ENCODE measurements around the gene ADGRF3. TPM values are rescaled to one million over a fixed set of nuclear protein-coding genes. Genes with fewer than 3 reads are reported as not detected.
"Not testable (repeated sequence)": the region's sequence is repeated elsewhere in the genome, so short reads cannot be mapped to it uniquely, and the experiment has no call there.

Gene ADGRF3
- total RNA-seq, 1 experiment from 2014 or later: 0.48 TPM

- H4K20me1 ChIP-seq (ENCODE audit: insufficient read depth): no peaks in the 10 kb centered on the region
- 0 out of 2 replicates have a peak, but pooled peaks cover 4% of the 10 kb centered on the region for H3F3A ChIP-seq (ENCODE audit: insufficient read depth, low read depth)
- DNase-seq: no peak
- CTCF ChIA-PET: interaction anchor here (0.6 kb wide), 1 partner anchor 123 kb away, joined by 6 read pairs; no protein-coding TSS in a partner anchor
- TF ChIP-seq, protein P1, sequence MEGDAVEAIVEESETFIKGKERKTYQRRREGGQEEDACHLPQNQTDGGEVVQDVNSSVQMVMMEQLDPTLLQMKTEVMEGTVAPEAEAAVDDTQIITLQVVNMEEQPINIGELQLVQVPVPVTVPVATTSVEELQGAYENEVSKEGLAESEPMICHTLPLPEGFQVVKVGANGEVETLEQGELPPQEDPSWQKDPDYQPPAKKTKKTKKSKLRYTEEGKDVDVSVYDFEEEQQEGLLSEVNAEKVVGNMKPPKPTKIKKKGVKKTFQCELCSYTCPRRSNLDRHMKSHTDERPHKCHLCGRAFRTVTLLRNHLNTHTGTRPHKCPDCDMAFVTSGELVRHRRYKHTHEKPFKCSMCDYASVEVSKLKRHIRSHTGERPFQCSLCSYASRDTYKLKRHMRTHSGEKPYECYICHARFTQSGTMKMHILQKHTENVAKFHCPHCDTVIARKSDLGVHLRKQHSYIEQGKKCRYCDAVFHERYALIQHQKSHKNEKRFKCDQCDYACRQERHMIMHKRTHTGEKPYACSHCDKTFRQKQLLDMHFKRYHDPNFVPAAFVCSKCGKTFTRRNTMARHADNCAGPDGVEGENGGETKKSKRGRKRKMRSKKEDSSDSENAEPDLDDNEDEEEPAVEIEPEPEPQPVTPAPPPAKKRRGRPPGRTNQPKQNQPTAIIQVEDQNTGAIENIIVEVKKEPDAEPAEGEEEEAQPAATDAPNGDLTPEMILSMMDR (conservative IDR thresholded peaks at IDR 0.05): no peak
- no peaks in the 10 kb centered on the region for H3K9me3 ChIP-seq (ENCODE audit: insufficient read depth, low read depth)
- intact Hi-C loops (cut with micrococcal nuclease; ENCODE audit: unreplicated experiment): no loop called here
- no peaks in the 10 kb centered on the region for H3K27me3 ChIP-seq (ENCODE audit: insufficient read depth, low read depth)
- POLR2A ChIA-PET (ENCODE audit: unreplicated experiment): no interaction called here
- no TSS peak for BruUV-seq (replicated peaks)
- no peak overlapping the region for H3K27ac ChIP-seq
- H2AFZ ChIP-seq: no peak overlapping the region
- no peak overlapping the region for H3K4me3 ChIP-seq
- no peaks in the 10 kb centered on the region for H3K36me3 ChIP-seq (ENCODE audit: low read depth)
- no peak overlapping the region for H3K4me2 ChIP-seq
- no peaks in the 10 kb centered on the region for H3K79me2 ChIP-seq (ENCODE audit: low read depth)
- no peaks in the 10 kb centered on the region for H3K9me2 ChIP-seq (ENCODE audit: insufficient read depth)
- H3K4me1 ChIP-seq (replicated peaks; ENCODE audit: insufficient read depth): peaks cover 6% of the 10 kb centered on the region; the same call in 1 of the 2 replicates
Observed at GRCh38 chr2:26268213-26268612, 78.4 kb downstream of the ADGRF3 start.

GRCh38 chr2:26258836-26259235 lies 87.8 kb downstream of the ADGRF3 start:
- intact Hi-C loops (cut with micrococcal nuclease; ENCODE audit: unreplicated experiment); H3K4me3 ChIP-seq; POLR2A ChIA-PET (ENCODE audit: unreplicated experiment); H3K9me2 ChIP-seq (ENCODE audit: insufficient read depth); BruUV-seq (replicated peaks); H3K4me2 ChIP-seq; DNase-seq; H3K27me3 ChIP-seq (ENCODE audit: insufficient read depth, low read depth); H2AFZ ChIP-seq; CTCF ChIA-PET; H3F3A ChIP-seq (ENCODE audit: insufficient read depth, low read depth); H3K9me3 ChIP-seq (ENCODE audit: insufficient read depth, low read depth); H3K36me3 ChIP-seq (ENCODE audit: low read depth); H4K20me1 ChIP-seq (ENCODE audit: insufficient read depth); H3K27ac ChIP-seq; H3K79me2 ChIP-seq (ENCODE audit: low read depth): not testable (repeated sequence)
- peaks cover 10% of the 10 kb centered on the region; the same call in 1 of the 2 replicates for H3K4me1 ChIP-seq (replicated peaks; ENCODE audit: insufficient read depth)

Other genes starting within 250 kb of the ADGRF3 start
- gene GAREM2, start 173.7 kb downstream of the ADGRF3 start, total RNA-seq (2021): 0.96 and 1.7 TPM in 2 replicates
- 99.9 and 129 TPM in 2 replicates for gene HADHA, start 102.2 kb downstream of the ADGRF3 start, total RNA-seq (2021)
- 72.7 and 73.1 TPM in 2 replicates for gene HADHB, start 101.8 kb downstream of the ADGRF3 start, total RNA-seq (2021)
- 33.0 and 60.8 TPM in 2 replicates for gene SELENOI, start 646 bp downstream of the ADGRF3 start, total RNA-seq (2021)
- 4.7 and 6.4 TPM in 2 replicates for gene DRC1, start 55.1 kb upstream of the ADGRF3 start, total RNA-seq (2021)
- not detected in 2 replicates for gene OTOF, start 131.3 kb upstream of the ADGRF3 start, total RNA-seq (2021)